Activated T-helper 1 cell treated with Interleukin-2 at 50 U/mL for 16 hours (primary cell): Measurements from ENCODE around the gene RADIL.

ENCODE experiments used
- DNase-seq: peaks from one replicate; pipeline ENCODE4 v3.0.0-alpha.2; 2020; ENCODE audit warnings: low read depth

RADIL gene

GRCh38 chr7:4754433-4755010 is 129.0 kb downstream of the RADIL start:
- no peak for DNase-seq

GRCh38 chr7:4753598-4754432 is 129.7 kb downstream of the RADIL start:
- peak; percentile 76 for DNase-seq

GRCh38 chr7:4751398-4751947 is 132.0 kb downstream of the RADIL start:
- DNase-seq: no peak

GRCh38 chr7:4749798-4750197 is 133.7 kb downstream of the RADIL start:
- DNase-seq: no peak

GRCh38 chr7:4749363-4749762 is 134.2 kb downstream of the RADIL start:
- no peak for DNase-seq
